T-helper 2 cell (primary cell): ENCODE data around the gene CASP4.
A peak's percentile ranks its signal among the peaks of the same experiment; 100 is the strongest.
"Not testable (repeated sequence)": the region's sequence is repeated elsewhere in the genome, so short reads cannot be mapped to it uniquely, and the experiment has no call there.

Source experiments
- DNase-seq, 5 experiments: peaks; one replicate each; pipeline versions ENCODE4 v3.0.0 to v3.0.0-alpha.2; 2012 to 2022

CASP4 gene

GRCh38 chr11:104956528-104956927 is 11.8 kb downstream of the CASP4 start:
- no peak for DNase-seq

- DNase-seq: peak in 2 of 5 experiments; percentile 24 to 62
Observed at GRCh38 chr11:104946907-104947306, 21.5 kb downstream of the CASP4 start.

- DNase-seq: no peak
Observed at GRCh38 chr11:104944076-104944475, 24.3 kb downstream of the CASP4 start.

- no peak for DNase-seq
Observed at GRCh38 chr11:104943561-104943960, 24.8 kb downstream of the CASP4 start.

- peak in 2 of 5 experiments; percentile 21 to 60 for DNase-seq
Observed at GRCh38 chr11:104934594-104934993, 33.8 kb downstream of the CASP4 start.

- DNase-seq: not testable (repeated sequence)
Observed at GRCh38 chr11:104934073-104934472, 34.3 kb downstream of the CASP4 start.

GRCh38 chr11:104928811-104929210 is 39.6 kb downstream of the CASP4 start:
- no peak for DNase-seq

- DNase-seq: no peak
Observed at GRCh38 chr11:104926771-104927611, 41.4 kb downstream of the CASP4 start.

- DNase-seq: no peak
Observed at GRCh38 chr11:104925850-104926249, 42.5 kb downstream of the CASP4 start.

- peak in 2 of 5 experiments; percentile 27 to 60 for DNase-seq
Observed at GRCh38 chr11:104918113-104918824, 50.1 kb downstream of the CASP4 start.

GRCh38 chr11:104917271-104918112 is 50.9 kb downstream of the CASP4 start:
- DNase-seq: no peak

- DNase-seq: no peak
Observed at GRCh38 chr11:104916442-104916841, 51.9 kb downstream of the CASP4 start.

GRCh38 chr11:104912102-104912501 is 56.3 kb downstream of the CASP4 start:
- DNase-seq: no peak

- no peak for DNase-seq
Observed at GRCh38 chr11:104908186-104908531, 60.2 kb downstream of the CASP4 start.

- peak in 2 of 5 experiments; percentile 34 to 83 for DNase-seq
Observed at GRCh38 chr11:104907521-104908185, 60.7 kb downstream of the CASP4 start.

GRCh38 chr11:104905271-104905670 is 63.1 kb downstream of the CASP4 start:
- no peak for DNase-seq

- DNase-seq: no peak
Observed at GRCh38 chr11:104899226-104899625, 69.1 kb downstream of the CASP4 start.

- no peak for DNase-seq
Observed at GRCh38 chr11:104898685-104899013, 69.7 kb downstream of the CASP4 start.

- peak in 2 of 5 experiments; percentile 27 to 48 for DNase-seq
Observed at GRCh38 chr11:104897891-104898684, 70.3 kb downstream of the CASP4 start, which contains the start of gene CASP12. Gene CASP12 (minus strand): TSS chr11:104898460.

GRCh38 chr11:104895634-104896033 is 72.7 kb downstream of the CASP4 start:
- no peak for DNase-seq

GRCh38 chr11:104893876-104894275 is 74.5 kb downstream of the CASP4 start:
- DNase-seq: no peak
